GM10248 (cell line): ENCODE results near the gene C12orf76.

ENCODE experiments used
- CTCF ChIA-PET: fragments of 300-600 bp; sonication (Branson Sonifier 250); formaldehyde crosslinking; extraction: SDS; loops from one replicate; lab custom pipeline; 2021; ENCODE audit warnings: antibody characterized with exemption; lab: Yijun Ruan, JAX
- POLR2A ChIA-PET: fragments of 350-650 bp; sonication (Branson Sonifier 250); formaldehyde crosslinking; extraction: SDS; loops from one replicate; lab custom pipeline; 2020; ENCODE audit warnings: antibody characterized with exemption; lab: Yijun Ruan, JAX
- DNase-seq: peaks from one replicate; pipeline ENCODE4 v3.0.0; 2012; ENCODE audit errors: extremely low spot score
- CTCF ChIP-seq: IDR thresholded peaks from 2 replicates; pipeline ENCODE4 v1.5.1; 2012; ENCODE audit warnings: mild to moderate bottlenecking, low read depth; ENCODE audit errors: extremely low read depth, missing control alignments, control extremely low read depth

Gene C12orf76

GRCh38 chr12:109995361-109995685, 53.0 kb downstream of the C12orf76 start:
- no peak for DNase-seq
- TF ChIP-seq CTCF: no peak
- ChIA-PET CTCF (interaction anchor here (1.2 kb wide), 1 partner anchor 105 kb away, joined by 4 read pairs; no protein-coding TSS in a partner anchor), POLR2A (no interaction called here)

- ChIA-PET CTCF (interaction anchor here (1.2 to 2.1 kb wide), 3 partner anchors 10 to 105 kb away, joined by 4 to 8 read pairs (median 5); no protein-coding TSS in a partner anchor), POLR2A (no interaction called here)
- no peak for DNase-seq
- TF ChIP-seq CTCF: no peak
These were observed 53.7 kb downstream of the C12orf76 start for GRCh38 chr12:109994401-109995175.

- ChIA-PET CTCF (interaction anchor here (0.8 to 2.1 kb wide), 3 partner anchors 12 to 35 kb away, joined by 3 to 8 read pairs (median 4); no protein-coding TSS in a partner anchor), POLR2A (interaction anchor here (0.6 kb wide), 1 partner anchor 591 kb away, joined by 3 read pairs; no protein-coding TSS in a partner anchor)
- DNase-seq: no peak
- TF ChIP-seq CTCF: no peak
These were observed 55.2 kb downstream of the C12orf76 start for GRCh38 chr12:109993091-109993490.

GRCh38 chr12:109991586-109991985, 56.7 kb downstream of the C12orf76 start:
- TF ChIP-seq CTCF: no peak
- POLR2A ChIA-PET: interaction anchor here (0.6 kb wide), 1 partner anchor 9 kb away, joined by 4 read pairs; no protein-coding TSS in a partner anchor
- DNase-seq: no peak
- CTCF ChIA-PET: interaction anchor here (0.8 to 1.2 kb wide), 2 partner anchors 11 to 25 kb away, joined by 3 read pairs; no protein-coding TSS in a partner anchor
